Skin epidermis (tissue), 12 donors: ENCODE measurements around the gene RPS6KA4.

Experiments
- H3K27ac ChIP-seq, 21 experiments: fragments of 200-600 bp; sonication (generic) in 11 of 21; one replicate each; pipeline ENCODE4 v1.5.0; 2020; ENCODE audit warnings: mild to moderate bottlenecking in 3 of 21, inconsistent platforms in 2 of 21, moderate library complexity in 2 of 21
- H3K4me3 ChIP-seq, 7 experiments: fragments of 200-600 bp; sonication (generic) in 2 of 7; one replicate each; pipeline ENCODE4 v1.5.0; 2020; ENCODE audit warnings: inconsistent platforms in 2 of 7, mild to moderate bottlenecking in 2 of 7, moderate library complexity in 1 of 7

RPS6KA4 gene

GRCh38 chr11:64342869-64343745 is 15.9 kb upstream of the RPS6KA4 start:
- Histone ChIP-seq H3K27ac (peak overlapping the region in 3 of 21 experiments; percentile 9 to 57 (median 48)), H3K4me3 (peak overlapping the region in 1 of 7 experiments; percentile 15)

- no peak overlapping the region for H3K4me3 ChIP-seq
- H3K27ac ChIP-seq = no peak overlapping the region
These were observed 15.0 kb upstream of the RPS6KA4 start for GRCh38 chr11:64343767-64344559.

- no peak overlapping the region for H3K27ac ChIP-seq
- H3K4me3 ChIP-seq = no peak overlapping the region
These were observed 14.2 kb upstream of the RPS6KA4 start for GRCh38 chr11:64344787-64345186.

- H3K27ac ChIP-seq = peak overlapping the region in 2 of 21 experiments; percentile 1 to 16
These were observed 11.6 kb upstream of the RPS6KA4 start for GRCh38 chr11:64347193-64347867.

GRCh38 chr11:64348383-64349024 is 10.5 kb upstream of the RPS6KA4 start:
- Histone ChIP-seq H3K27ac (peak overlapping the region in 5 of 21 experiments; percentile 16 to 51 (median 31)), H3K4me3 (no peak overlapping the region)

More at GRCh38 chr11:64347193-64347867, 11.6 kb upstream of the RPS6KA4 start:
- no peak overlapping the region for H3K4me3 ChIP-seq

GRCh38 chr11:64349025-64349387 is 10.0 kb upstream of the RPS6KA4 start:
- no peak overlapping the region for H3K4me3 ChIP-seq
- no peak overlapping the region for H3K27ac ChIP-seq

GRCh38 chr11:64349404-64349803 is 9.6 kb upstream of the RPS6KA4 start:
- Histone ChIP-seq H3K4me3 (no peak overlapping the region), H3K27ac (no peak overlapping the region)

- no peak overlapping the region for H3K4me3 ChIP-seq
- no peak overlapping the region for H3K27ac ChIP-seq
These were observed 7.8 kb upstream of the RPS6KA4 start for GRCh38 chr11:64351136-64351631.

- Histone ChIP-seq H3K27ac (no peak overlapping the region), H3K4me3 (no peak overlapping the region)
These were observed 6.6 kb upstream of the RPS6KA4 start for GRCh38 chr11:64352099-64352994.

GRCh38 chr11:64352995-64353714 is 5.8 kb upstream of the RPS6KA4 start:
- Histone ChIP-seq H3K27ac (no peak overlapping the region), H3K4me3 (no peak overlapping the region)

- Histone ChIP-seq H3K4me3 (no peak overlapping the region), H3K27ac (no peak overlapping the region)
These were observed 5.1 kb upstream of the RPS6KA4 start for GRCh38 chr11:64353715-64354506.

GRCh38 chr11:64355078-64355940 is 3.7 kb upstream of the RPS6KA4 start:
- Histone ChIP-seq H3K27ac (peak overlapping the region in 6 of 21 experiments; percentile 14 to 54 (median 42)), H3K4me3 (no peak overlapping the region)

- H3K4me3 ChIP-seq = no peak overlapping the region
These were observed 2.2 kb upstream of the RPS6KA4 start for GRCh38 chr11:64356498-64357411.

GRCh38 chr11:64357446-64357845 is 1.5 kb upstream of the RPS6KA4 start:
- Histone ChIP-seq H3K27ac (peak overlapping the region in 7 of 21 experiments; percentile 85 to 93 (median 90)), H3K4me3 (no peak overlapping the region)

More at GRCh38 chr11:64356498-64357411, 2.2 kb upstream of the RPS6KA4 start:
- H3K27ac ChIP-seq = peak overlapping the region in 4 of 21 experiments; percentile 41 to 92 (median 86)
